PC-9 (cell line): ENCODE measurements around the gene LURAP1L.

Experiments
- CTCF ChIP-seq: fragments of 200-600 bp; sonication (generic); conservative IDR thresholded peaks from 2 replicates; pipeline ENCODE4 v1.6.1; 2017; ENCODE audit warnings: mixed run types, antibody characterized with exemption, mild to moderate bottlenecking, moderate library complexity
- EZH2 ChIP-seq: fragments of 200-600 bp; sonication (generic); IDR thresholded peaks from 2 replicates; pipeline ENCODE4 v1.8.0; 2017; ENCODE audit warnings: antibody characterized with exemption, low read depth

DNA sequence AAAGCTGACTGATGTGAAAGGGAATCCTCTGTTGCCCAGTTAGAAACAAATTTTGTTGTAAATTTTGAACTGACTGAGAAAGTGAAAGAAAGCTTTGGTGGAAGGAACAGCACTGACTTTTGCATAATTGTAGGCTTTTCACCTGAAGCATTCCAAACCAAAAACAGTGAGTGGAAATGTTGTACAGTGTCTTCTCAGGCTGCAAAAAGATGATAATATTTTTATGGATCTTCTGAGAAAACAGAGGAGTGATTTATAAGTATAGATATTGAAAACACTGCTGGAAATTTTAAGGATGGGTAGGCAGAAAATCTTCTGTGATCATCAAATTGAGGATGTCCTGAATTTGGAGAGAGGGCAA is 40.0 kb downstream of the LURAP1L start:
- TF ChIP-seq CTCF (no peak), EZH2 (no peak)
